Inferior parietal cortex (tissue), 1 donor: ENCODE results near the gene POLH.
"Not testable (repeated sequence)": the region's sequence is repeated elsewhere in the genome, so short reads cannot be mapped to it uniquely, and the experiment has no call there.

Source experiments
- DNase-seq: peaks from one replicate; pipeline ENCODE4 v3.0.0-alpha.2; 2016; ENCODE audit errors: extremely low spot score

POLH gene

DNA sequence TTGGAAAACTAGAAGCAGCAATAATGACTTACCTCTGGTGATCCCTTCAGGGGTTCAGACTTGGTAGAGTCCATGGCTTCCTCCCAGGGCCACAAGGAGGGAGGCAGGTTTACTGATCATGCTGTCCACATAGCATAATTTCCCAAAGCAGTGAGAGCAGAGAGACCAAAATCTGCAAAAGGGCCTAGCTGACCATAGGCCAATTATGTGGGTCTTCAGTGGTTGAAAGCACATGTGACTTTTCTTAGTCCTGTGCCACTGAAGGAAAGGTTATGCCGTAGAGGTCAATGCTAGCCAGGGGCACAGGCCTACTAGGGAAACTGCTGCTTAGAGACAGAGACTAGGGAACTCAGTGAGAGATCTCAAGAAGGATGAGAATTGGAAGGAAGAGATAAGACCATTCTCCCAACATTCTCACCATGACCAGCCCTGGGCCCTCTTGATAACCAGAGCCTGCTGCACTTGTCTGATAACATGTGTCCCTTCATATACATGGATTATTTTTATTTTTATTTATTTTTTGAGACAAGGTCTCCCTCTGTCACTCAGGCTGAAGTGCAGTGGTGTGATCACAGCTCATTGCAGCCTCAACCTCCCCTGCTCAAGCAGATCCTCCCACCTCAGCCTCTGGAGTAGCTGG is 55.1 kb downstream of the POLH start:
- peak; percentile 47 for DNase-seq

- DNase-seq: not testable (repeated sequence)
Measured at GRCh38 chr6:43633002-43633401, 57.0 kb downstream of the POLH start.

DNA sequence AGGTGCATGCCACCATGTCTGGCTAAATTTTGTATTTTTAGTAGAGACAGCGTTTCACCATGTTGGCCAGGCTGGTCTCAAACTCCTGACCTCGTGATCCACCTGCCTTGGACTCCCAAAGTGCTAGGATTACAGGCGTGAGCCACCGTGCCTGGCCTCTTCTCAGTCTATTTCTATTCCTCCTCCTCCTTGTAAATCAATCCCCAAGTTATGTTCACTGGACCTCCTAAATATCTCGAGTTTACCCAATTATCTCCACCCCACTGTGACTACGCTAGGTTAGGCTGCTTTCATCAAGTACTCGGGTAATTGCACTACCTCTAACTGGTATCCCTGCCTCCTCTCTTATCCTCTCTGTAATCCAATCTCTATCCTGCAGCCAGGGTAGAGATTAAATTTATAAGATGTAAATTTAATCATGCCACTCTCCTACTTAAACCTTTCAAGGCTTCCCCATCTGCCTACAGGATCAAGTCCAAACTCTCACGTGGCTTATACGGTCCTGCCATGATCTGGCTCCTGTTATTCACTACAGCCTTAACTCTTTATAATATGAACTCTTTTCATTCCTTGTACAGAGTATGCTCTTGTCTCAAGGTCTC is 58.8 kb downstream of the POLH start:
- DNase-seq: no peak

DNA sequence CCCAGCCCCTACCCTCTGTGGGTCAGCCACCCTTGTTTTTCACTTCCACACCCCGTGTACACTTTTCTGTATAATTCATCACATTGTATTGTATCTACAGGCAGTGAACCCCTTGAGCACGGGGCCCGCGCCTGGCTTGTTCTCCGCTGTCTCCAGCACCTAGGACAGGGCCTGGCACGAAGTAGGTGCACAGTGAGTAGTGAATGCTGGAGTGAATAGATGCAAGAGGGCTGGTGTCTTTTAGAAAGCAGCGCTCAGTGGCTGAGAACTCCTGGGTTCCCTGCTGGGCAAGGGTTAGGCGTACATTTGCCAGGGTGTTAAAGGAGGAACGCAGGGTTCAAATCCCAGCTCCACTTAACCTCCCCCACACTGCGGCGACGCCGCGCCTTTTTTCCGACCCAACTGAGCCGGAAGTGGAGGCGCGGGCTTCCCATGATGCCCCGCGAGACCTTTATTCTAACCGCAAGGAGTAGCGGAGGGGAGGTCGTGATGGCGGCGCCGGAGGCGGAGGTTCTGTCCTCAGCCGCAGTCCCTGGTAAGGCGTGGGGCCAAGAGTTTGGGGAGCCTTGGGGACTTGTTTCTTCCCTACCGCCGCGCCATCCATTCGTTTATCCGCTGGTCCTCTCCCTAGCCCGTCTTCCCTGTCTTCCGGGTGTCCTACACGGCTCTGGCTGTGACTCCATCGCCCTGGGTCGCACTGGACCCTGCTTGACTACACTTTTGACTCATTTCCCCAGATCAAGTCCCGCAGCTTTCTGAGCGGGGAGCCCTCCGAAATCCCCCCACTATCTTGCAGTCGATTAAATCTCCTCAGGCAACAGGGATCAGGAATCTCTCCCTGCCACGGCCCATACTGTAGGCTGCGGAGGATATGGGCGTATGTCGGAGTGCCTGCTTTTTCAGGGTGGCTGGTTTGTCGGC is 59.7 kb downstream of the POLH start, which contains the start of gene MAD2L1BP:
TSS of gene MAD2L1BP (plus strand) at position 454 of the 921 bp plus-strand sequence. CDS start at position 490, 36 bp downstream.
- DNase-seq: peak; percentile 93

- DNase-seq: no peak
Measured at GRCh38 chr6:43636308-43636659, 60.3 kb downstream of the POLH start.

GRCh38 chr6:43639984-43640800 is 64.2 kb downstream of the POLH start:
- no peak for DNase-seq

- no peak for DNase-seq
Measured at GRCh38 chr6:43644940-43645612, 69.1 kb downstream of the POLH start, which contains the start of gene RSPH9. Gene RSPH9, plus strand, starts transcription at chr6:43645036. Its CDS starts 63 bp downstream, at chr6:43645099.

GRCh38 chr6:43645613-43645964 is 69.6 kb downstream of the POLH start:
- DNase-seq: no peak

GRCh38 chr6:43647613-43648012 is 71.6 kb downstream of the POLH start:
- no peak for DNase-seq

DNA sequence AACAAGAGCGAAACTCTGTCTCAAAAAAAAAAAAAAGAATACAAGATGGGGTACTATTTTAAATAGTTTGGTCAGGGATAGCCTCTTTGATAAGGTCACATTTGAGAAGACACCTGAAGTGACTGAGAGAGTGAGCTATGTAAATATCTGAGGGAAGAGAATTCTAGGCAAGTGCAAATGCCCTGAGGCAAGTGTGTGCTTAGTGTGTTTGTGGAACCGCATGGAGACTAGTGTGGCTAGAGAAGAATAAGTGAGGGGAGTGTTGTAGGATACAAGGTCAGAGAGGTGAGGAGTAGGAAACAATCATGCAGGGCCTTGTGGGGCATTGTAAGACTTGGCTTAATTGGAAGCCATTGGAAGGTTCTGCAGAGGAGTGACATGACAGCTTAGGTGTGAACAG is 72.3 kb downstream of the POLH start:
- DNase-seq: no peak

DNA sequence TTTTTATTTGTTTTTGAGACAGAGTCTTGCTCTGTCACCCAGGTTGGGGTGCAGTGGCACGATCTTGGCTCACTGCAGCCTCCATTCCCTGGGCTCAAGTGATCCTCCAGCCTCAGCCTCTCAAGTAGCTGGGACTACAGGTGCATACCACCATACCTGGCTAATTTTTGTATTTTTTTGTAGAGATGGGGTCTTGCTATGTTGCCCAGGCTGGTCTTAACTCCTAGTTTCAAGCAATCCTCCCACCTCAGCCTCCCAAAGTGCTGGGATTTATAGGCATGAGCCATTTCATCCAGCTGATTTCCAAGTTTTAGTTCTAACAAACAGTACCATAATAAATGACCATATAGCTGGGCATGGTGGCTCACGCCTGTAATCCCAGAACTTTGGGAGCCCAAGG is 76.8 kb downstream of the POLH start:
- not testable (repeated sequence) for DNase-seq

GRCh38 chr6:43657221-43657802 is 81.3 kb downstream of the POLH start:
- no peak for DNase-seq

- no peak for DNase-seq
Measured at GRCh38 chr6:43658161-43658560, 82.2 kb downstream of the POLH start.

DNA sequence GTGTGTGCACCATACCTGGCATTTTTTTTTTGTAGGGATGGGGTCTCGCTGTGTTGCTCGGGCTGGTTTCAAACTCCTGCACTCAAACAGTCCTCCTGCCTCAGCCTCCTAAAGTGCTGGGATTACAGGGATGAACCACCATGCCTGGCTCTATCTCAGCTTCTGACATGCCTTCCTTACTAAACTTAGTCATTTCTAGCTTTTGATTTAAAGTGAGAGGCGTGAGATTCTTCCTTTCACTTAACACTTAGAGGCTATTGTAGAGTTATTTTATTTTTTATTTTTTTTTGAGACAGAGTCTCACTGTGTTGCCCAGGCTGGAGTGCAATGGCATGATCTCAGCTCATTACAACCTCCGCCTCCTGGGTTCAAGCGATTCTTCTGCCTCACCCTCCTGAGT is 87.0 kb downstream of the POLH start:
- DNase-seq: not testable (repeated sequence)
